ENCODE results near the gene CUL5. TPM values are rescaled to one million over a fixed set of nuclear protein-coding genes. Genes with fewer than 3 reads are reported as not detected.
"Not testable (repeated sequence)": the region's sequence is repeated elsewhere in the genome, so short reads cannot be mapped to it uniquely, and the experiment has no call there.

CUL5 gene
- total RNA-seq, 1 donor from 2014 or later: 37.5 TPM

DNA sequence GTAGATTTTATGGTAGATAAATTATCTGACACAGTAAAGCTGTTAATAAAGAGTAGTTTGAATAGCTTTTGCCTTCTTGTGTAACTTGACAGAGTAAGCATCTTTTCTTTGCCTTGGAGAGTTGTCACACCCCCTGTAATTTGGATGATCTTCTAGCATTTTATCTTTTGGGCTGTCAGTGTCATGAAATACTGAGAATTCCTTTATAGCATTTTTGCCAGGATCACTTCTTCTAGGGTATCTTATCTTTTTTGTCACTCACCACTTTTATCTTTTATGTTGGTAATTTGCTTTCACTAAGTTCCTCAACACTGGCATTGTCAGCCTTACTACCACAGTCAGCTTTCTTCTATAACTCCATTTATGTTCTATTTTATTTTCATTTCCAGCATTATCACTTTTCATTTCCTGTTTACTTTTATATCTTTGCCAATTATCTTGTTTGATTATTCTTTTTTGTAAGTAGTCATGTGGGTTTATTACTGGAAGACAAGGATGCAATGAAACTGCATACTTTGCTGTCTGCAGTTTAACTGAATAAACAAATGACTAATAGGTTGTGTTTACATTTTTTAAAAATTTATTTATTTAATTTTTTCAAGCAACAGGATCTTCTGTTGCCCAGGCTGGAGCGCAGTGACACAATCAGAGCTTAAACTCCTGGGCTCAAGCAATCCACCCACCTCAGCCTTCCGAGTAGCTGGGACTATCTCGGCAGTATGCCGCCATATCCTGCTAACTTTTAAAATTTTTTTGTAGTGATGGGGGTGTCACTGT, 84.6 kb downstream of the CUL5 start:
- DNase-seq (ENCODE audit: low spot score): no peak
- intact Hi-C loops (cut with DNase I): no loop called here

GRCh38 chr11:108097179-108097578, 88.5 kb downstream of the CUL5 start:
- DNase-seq (ENCODE audit: low spot score): no peak
- intact Hi-C loops (cut with DNase I): no loop called here

DNA sequence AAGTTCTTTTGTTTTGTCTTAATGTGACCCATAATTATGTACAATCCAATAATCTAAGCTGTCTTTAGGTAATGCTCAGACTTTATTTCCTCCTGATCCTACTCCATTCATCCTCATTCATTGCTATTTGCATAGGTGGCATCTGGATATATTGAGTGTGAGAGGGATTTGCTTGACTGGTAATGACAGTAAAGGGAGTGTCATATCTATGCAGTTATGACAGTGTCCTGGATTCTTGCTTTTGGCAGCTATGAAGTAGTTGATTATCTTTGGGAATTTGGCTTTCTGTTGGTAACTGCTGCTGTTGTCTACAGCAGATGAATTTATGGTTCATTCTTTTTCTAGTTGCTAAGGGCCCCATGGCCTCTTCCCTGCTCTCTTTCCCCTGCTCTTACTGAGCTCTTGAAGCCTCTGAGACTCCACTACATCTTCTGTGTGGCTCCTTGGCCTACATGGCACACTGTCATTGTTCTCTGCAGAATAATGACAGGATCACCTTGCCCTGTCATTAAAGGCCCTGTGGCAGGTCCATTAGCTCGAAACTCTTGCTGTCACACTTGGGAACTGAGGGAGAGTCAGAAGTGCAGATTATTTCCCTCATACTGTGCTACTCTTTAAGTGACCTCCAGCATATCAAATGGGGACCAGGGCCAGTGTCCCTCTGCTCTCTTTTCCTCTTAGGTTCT, 92.5 kb downstream of the CUL5 start:
- DNase-seq (ENCODE audit: low spot score): no peak

GRCh38 chr11:108111126-108111525, 102.4 kb downstream of the CUL5 start:
- intact Hi-C loops (cut with DNase I): no loop called here
- no peak for DNase-seq (ENCODE audit: low spot score)

More for the DNA sequence above, 92.5 kb downstream of the CUL5 start:
- intact Hi-C loops (cut with DNase I): no loop called here

GRCh38 chr11:108112057-108112456, 103.4 kb downstream of the CUL5 start:
- DNase-seq (ENCODE audit: low spot score): no peak
- intact Hi-C loops (cut with DNase I): no loop called here

GRCh38 chr11:108115500-108116140, 106.9 kb downstream of the CUL5 start:
- intact Hi-C loops (cut with DNase I): no loop called here
- DNase-seq (ENCODE audit: low spot score): peak; percentile 88

DNA sequence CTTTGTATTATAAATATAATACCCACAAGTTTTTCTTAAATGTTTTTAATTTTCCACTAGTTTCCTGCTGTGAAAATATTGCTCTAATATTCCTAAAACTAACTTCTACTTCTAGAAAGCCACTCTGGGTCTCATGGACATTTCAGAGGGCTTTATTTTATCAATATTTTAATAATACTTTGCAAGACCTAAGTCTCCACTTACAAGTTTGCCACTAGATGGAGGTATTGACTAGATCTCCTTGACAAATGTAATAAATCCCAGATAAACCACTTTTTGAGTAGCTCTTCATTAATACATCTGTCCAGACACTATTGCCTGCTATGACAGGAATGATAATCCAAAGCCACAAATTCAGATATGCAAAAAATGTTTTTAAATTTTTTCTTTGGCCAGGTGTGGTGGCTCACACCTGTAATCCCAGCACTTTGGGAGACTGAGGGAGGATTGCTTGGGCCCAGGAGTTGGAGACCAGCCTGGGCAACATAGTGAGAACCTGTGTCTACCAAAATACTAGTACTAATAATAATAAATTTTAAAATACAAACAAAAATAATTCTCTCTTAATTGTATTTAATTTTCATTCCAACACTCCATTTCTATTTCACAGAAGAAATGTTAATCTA, 109.2 kb downstream of the CUL5 start:
- intact Hi-C loops (cut with DNase I): no loop called here
- no peak for DNase-seq (ENCODE audit: low spot score)

GRCh38 chr11:108120936-108121273, 112.2 kb downstream of the CUL5 start:
- intact Hi-C loops (cut with DNase I): loop anchor here (5.0 kb wide), 3 partner anchors 101 to 526 kb away; partner anchors contain the start of genes ATM, CUL5 and NPAT
- DNase-seq (ENCODE audit: low spot score): not testable (repeated sequence)

DNA sequence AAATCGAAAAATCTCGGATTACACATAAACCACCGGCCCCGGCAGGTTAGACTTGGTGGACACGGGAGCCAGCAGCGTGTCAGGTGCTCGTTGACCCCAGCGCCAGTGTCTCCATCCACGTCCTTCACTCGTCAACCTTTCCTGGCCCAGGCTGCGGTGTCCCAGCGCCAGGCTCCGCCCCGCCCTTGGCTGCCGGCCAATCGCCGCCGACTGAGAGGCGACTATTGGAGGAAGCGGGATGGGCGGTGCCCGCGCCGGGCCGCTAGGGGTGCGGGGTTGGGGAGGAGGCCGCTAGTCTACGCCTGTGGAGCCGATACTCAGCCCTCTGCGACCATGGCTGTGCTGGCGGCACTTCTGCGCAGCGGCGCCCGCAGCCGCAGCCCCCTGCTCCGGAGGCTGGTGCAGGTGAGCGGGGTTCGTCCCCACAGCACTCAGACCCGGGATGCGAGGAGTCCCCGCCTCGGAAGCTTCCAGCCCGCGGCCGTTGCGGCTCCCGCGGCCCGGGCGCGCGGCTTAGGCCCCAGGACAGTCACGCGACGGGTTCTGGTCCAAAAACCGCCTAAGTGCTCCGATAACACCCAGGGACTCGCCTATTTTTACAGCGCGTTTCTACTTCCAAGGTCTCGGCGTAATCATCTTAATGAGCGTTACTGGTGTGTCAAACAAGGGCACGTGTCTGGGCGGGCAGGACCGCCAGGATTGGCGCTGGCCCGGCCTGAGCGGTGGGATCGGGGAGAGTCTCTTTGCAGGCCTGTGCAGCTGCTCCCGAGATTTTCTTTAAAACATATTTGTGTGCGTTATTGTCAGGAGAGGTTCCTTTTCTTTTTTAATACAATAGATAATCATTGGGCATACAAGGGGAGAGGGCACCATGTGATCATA, 112.8 kb downstream of the CUL5 start, which contains the start of gene ACAT1:
TSS of gene ACAT1 (plus strand) at position 294 of the 882 bp plus-strand sequence. CDS start at position 334, 40 bp downstream.
- intact Hi-C loops (cut with DNase I): loop anchor here (5.0 kb wide), 3 partner anchors 101 to 526 kb away; partner anchors contain the start of genes ATM, CUL5 and NPAT
- DNase-seq (ENCODE audit: low spot score): peak; percentile 99

GRCh38 chr11:108122166-108122628, 113.5 kb downstream of the CUL5 start:
- intact Hi-C loops (cut with DNase I): loop anchor here (5.0 kb wide), 3 partner anchors 100 to 525 kb away; partner anchors contain the start of genes ATM, CUL5 and NPAT
- DNase-seq (ENCODE audit: low spot score): no peak

DNA sequence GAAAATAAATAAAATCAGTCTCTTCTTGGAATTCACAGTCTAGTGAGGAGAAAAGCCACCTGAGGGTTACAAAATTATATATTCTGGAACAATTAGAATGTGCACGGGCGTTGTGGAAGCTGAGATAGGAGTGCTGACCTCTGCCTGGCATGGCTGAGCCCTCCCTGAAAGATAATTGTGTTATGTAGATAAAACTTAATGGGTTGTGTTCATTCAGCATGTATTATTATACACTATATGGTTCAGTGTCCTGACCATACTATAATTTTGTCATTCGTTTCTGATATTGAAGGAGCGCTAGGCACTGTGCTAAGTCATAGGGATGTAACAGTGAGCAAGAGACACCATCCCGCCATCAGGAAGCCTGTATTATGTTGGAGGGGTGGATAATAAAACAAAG, 116.4 kb downstream of the CUL5 start:
- no peak for DNase-seq (ENCODE audit: low spot score)
- intact Hi-C loops (cut with DNase I): no loop called here

DNA sequence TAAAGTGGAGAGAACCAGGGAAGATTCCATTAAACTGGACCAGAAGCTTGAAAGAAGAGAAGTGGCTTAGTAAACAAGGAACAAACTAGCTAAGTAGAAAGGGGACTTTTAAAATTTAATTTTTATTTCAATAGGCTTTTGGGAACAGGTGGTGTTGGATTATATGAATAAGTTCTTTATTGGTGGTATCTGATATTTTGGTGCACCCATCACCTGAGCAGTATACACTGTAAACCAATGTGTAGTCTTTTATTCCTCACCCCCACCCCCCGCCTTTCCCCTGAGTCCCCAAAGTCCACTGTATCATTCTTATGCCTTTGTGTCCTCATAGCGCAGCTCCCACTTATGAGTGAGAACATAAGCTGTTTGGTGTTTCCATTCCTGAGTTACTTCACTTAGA, 120.1 kb downstream of the CUL5 start:
- no peak for DNase-seq (ENCODE audit: low spot score)
- intact Hi-C loops (cut with DNase I): no loop called here

GRCh38 chr11:108131993-108132392, 123.3 kb downstream of the CUL5 start:
- DNase-seq (ENCODE audit: low spot score): no peak
- intact Hi-C loops (cut with DNase I): no loop called here

DNA sequence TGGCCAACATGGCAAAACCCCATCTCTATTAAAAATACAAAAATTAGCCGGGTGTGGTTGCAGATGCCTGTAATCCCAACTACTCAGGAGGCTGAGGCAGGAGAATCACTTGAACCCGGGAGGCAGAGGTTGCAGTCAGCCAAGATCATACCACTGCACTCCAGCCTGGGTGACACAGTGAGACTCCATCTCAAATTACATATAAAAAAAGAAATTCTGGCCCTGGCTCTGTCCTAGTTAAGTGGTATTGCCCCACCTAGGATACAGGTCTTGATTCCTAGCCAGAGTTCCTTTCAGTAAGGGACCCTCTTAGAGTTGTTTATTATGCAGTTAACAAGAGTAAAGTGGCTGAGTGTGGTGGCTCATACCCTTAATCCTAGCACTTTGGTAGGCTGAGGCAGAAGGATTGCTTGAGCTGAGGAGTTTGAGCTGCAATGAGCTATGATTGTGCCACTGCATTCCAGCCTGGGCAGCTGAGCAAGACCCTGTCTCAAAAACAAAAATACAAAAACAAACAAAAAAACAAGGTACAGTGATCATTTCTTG, 124.4 kb downstream of the CUL5 start:
- DNase-seq (ENCODE audit: low spot score); intact Hi-C loops (cut with DNase I): not testable (repeated sequence)

- intact Hi-C loops (cut with DNase I): no loop called here
Observed at GRCh38 chr11:108135845-108136544, 127.3 kb downstream of the CUL5 start.

DNA sequence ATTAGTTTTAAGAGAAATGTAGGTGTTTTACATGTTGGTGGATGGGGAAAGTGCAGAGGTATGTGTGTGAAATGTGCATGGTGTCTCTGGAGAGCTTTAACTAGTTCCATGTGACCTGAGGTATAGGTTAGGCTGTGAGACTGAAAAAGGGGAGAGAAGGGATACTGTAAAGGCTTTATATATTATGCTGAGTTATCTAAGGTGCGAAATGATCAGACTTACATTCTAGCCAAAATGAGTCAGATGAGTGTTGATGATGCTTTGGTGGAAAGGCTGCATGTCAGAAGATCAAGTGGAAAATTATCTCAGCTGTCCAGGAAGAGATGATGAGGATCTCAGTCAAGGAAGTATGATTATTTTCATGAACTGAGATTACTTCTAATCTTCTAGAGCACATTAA, 128.5 kb downstream of the CUL5 start:
- intact Hi-C loops (cut with DNase I): no loop called here
- DNase-seq (ENCODE audit: low spot score): no peak

More at GRCh38 chr11:108135845-108136544, 127.3 kb downstream of the CUL5 start:
- DNase-seq (ENCODE audit: low spot score): no peak

DNA sequence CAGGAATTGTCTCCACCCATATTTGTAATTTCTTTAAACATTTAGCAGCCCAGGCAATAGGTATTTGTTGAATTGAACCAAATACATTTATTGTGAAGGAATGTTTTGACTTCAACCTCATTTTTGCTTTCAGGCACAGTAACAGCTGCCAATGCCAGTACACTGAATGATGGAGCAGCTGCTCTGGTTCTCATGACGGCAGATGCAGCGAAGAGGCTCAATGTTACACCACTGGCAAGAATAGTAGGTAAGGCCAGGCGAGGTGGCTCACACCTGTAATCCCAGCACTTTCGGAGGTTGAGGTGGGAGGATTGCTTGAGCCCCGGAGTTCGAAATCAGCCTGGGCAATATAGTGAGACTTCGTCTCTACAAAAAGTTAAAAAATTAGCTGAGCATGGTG, 133.6 kb downstream of the CUL5 start:
- intact Hi-C loops (cut with DNase I): no loop called here

DNA sequence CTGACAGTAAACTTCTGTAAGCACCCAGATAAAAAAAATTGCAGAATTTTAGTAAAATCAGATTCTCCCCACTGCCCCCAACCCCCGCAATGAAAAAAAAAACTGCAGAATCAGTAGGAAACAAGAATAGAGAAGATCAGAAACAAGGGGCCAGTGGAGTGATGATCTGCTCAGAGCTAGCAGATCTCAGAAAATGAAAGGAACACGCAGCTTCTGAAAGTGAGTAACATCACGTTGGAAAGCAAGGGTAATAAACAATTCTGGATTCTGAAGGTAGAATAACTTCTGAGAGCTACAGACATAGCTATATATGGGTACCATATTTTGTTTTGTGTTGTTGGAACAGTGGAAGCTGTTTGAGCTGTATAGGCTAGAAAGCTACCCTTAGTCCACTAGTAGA, 135.9 kb downstream of the CUL5 start:
- no peak for DNase-seq (ENCODE audit: low spot score)
- intact Hi-C loops (cut with DNase I): no loop called here

More for the DNA sequence above, 133.6 kb downstream of the CUL5 start:
- DNase-seq (ENCODE audit: low spot score): no peak

Measured in cardiac septum (tissue), 1 donor.